Activated naive CD8-positive, alpha-beta T cell treated with anti-CD3 and anti-CD28 coated beads, Interleukin-2, amount 10 ng/mL, durations not matched to agents 7 days and 5 days (primary cell): ENCODE data around the gene ATG2B. TPM values are rescaled to one million over a fixed set of nuclear protein-coding genes. Genes with fewer than 3 reads are reported as not detected.
A peak's percentile ranks its signal among the peaks of the same experiment; 100 is the strongest.

Experiments
- ATAC-seq: fragments of 150-1000 bp; cut with Tn5 transposase; one replicate; pipeline ENCODE4 v1.10.0; 2021; ENCODE audit warnings: low read depth, moderate library complexity
- POLR2A ChIA-PET: fragments of 350-600 bp; sonication (Branson Sonifier 250); formaldehyde crosslinking; loops from one replicate; lab custom pipeline; 2021; ENCODE audit warnings: antibody characterized with exemption; lab: Charles Lee
- DNase-seq: peaks from one replicate; pipeline ENCODE4 v3.0.0; 2021
- H3K27ac Mint-ChIP-seq: one replicate; pipeline ENCODE4 v1.8.0; 2022; ENCODE audit warnings: mild to moderate bottlenecking, mixed read lengths
- H3K27me3 Mint-ChIP-seq: one replicate; pipeline ENCODE4 v1.8.0; 2022; ENCODE audit warnings: mild to moderate bottlenecking, moderate library complexity, mixed read lengths
- H3K36me3 Mint-ChIP-seq: one replicate; pipeline ENCODE4 v1.8.0; 2021; ENCODE audit warnings: mild to moderate bottlenecking, mixed read lengths
- H3K4me1 Mint-ChIP-seq: one replicate; pipeline ENCODE4 v1.8.0; 2021; ENCODE audit warnings: mixed read lengths
- H3K4me3 Mint-ChIP-seq: one replicate; pipeline ENCODE4 v1.8.0; 2022; ENCODE audit warnings: mild to moderate bottlenecking, moderate library complexity, mixed read lengths
- H3K9me3 Mint-ChIP-seq: one replicate; pipeline ENCODE4 v1.8.0; 2021; ENCODE audit warnings: mixed read lengths
- total RNA-seq, 2 experiments: library from RNA; stranded (reverse); gene quantifications; one replicate each; pipeline ENCODE4 v1.2.3, GENCODE V29; 2021

Gene ATG2B, protein sequence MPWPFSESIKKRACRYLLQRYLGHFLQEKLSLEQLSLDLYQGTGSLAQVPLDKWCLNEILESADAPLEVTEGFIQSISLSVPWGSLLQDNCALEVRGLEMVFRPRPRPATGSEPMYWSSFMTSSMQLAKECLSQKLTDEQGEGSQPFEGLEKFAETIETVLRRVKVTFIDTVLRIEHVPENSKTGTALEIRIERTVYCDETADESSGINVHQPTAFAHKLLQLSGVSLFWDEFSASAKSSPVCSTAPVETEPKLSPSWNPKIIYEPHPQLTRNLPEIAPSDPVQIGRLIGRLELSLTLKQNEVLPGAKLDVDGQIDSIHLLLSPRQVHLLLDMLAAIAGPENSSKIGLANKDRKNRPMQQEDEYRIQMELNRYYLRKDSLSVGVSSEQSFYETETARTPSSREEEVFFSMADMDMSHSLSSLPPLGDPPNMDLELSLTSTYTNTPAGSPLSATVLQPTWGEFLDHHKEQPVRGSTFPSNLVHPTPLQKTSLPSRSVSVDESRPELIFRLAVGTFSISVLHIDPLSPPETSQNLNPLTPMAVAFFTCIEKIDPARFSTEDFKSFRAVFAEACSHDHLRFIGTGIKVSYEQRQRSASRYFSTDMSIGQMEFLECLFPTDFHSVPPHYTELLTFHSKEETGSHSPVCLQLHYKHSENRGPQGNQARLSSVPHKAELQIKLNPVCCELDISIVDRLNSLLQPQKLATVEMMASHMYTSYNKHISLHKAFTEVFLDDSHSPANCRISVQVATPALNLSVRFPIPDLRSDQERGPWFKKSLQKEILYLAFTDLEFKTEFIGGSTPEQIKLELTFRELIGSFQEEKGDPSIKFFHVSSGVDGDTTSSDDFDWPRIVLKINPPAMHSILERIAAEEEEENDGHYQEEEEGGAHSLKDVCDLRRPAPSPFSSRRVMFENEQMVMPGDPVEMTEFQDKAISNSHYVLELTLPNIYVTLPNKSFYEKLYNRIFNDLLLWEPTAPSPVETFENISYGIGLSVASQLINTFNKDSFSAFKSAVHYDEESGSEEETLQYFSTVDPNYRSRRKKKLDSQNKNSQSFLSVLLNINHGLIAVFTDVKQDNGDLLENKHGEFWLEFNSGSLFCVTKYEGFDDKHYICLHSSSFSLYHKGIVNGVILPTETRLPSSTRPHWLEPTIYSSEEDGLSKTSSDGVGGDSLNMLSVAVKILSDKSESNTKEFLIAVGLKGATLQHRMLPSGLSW (N-terminal part only)
- 10 to 100 TPM; 15.9 to 19.7 TPM for total RNA-seq

DNA sequence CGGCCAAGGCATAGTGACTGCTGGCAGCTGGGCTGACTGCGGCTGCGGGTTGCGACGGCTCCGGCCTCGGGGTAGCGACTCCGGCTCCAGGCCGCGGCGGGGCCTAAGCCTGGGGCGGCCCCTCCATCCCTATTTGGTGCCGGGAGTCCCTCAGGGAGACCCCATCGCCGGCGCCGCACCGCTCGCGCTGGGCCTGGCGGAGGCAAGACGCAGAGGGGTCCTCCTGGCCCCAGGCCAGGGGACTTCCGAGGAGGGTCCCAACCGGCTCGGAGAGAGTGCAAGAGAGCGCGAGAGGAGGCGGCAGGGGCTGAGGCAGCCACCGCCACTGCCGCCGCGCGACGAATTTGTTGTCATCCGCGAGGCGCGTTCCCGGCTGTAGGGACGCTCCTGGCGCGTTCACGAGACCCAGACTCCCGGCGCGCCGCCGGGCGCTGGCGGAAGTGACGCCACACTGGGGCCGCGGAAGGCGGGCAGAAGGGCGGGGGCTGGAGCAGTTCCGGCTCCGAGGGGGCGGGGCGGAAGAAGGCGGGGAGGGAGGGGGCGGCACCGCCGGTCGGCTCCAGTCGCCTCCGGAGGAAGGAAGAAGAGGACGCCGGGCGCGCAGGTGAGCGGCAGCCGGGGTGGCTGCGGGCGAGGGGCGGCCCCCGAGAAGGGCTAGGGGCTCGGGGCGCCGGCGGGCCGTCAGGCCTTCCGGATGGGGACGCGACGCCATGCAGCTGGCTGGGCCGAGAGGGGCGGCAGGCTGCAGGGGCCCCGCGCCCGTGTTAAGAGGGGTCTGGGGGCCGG, at the start of gene ATG2B, which contains the start of gene GSKIP:
TSS of gene ATG2B (minus strand) at position 377 of the 786 bp plus-strand sequence. CDS start at position 12, 365 bp downstream.
TSS of gene GSKIP (plus strand) at position 562 of the 786 bp plus-strand sequence. CDS start 18,722 bp downstream, outside the sequence.
- no peaks in the 10 kb centered on the region for H3K27me3 Mint-ChIP-seq
- H3K4me1 Mint-ChIP-seq = peaks cover 39% of the 10 kb centered on the region
- POLR2A ChIA-PET = interaction anchor here (1.4 kb wide), 1 partner anchor 28 kb away, joined by 3 read pairs; no protein-coding TSS in a partner anchor
- ATAC-seq (peak; percentile 78), DNase-seq (peak; percentile 99)
- peaks cover under 1% of the 10 kb centered on the region for H3K36me3 Mint-ChIP-seq
- no peaks in the 10 kb centered on the region for H3K9me3 Mint-ChIP-seq
- H3K4me3 Mint-ChIP-seq = peak within 1 kb of the TSS; percentile 86
- peak within 1 kb of the TSS; percentile 76 for H3K27ac Mint-ChIP-seq

DNA sequence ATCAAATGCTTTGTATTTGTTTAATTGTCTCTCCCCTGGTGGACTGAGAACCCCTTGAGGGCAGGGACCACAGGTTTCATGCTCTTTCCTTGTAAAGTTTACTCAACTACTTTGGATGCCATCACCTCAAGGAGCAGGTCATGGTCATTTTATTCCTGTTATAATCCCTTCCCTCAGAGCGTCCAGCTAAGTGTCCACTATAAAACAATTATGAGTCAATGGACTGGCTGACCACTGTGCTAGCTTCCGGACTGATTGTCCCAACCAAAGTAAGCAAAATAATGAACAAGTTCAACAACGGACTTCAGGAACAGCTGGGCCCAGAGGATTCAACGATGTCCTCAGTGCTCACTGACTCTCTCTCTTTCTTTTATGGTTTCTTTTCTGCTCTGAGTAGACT, 47.0 kb upstream of the ATG2B start:
- Mint-ChIP-seq H3K27me3 (peaks cover 2% of the 10 kb centered on the region), H3K36me3 (no peaks in the 10 kb centered on the region), H3K4me3 (no peak overlapping the region), H3K4me1 (peaks cover 8% of the 10 kb centered on the region), H3K27ac (no peak overlapping the region), H3K9me3 (no peaks in the 10 kb centered on the region)
- POLR2A ChIA-PET = no interaction called here
- DNase-seq = no peak
- no peak for ATAC-seq

DNA sequence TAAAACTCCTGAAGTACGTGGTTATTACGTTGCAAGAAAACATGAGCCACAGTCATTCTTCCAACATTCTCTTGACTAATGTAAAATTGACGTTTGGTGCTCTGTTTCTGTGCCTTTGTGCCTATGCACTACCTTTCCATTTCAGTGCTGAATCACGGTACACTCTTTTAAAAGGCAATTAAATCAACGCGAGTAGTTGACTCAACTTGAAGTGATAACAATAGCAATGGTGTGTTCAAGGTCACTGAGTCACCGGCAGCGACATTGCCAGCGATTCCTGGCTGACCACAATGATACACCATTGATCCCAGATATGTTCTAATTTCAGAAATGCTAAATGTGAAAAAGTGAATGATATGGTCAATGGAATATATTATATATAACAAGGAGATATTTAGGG, 46.6 kb upstream of the ATG2B start:
- no peak overlapping the region for H3K27ac Mint-ChIP-seq
- no peak overlapping the region for H3K4me3 Mint-ChIP-seq
- H3K4me1 Mint-ChIP-seq = peaks cover 8% of the 10 kb centered on the region
- H3K9me3 Mint-ChIP-seq = no peaks in the 10 kb centered on the region
- H3K36me3 Mint-ChIP-seq = no peaks in the 10 kb centered on the region
- peaks cover 2% of the 10 kb centered on the region for H3K27me3 Mint-ChIP-seq
- ATAC-seq (no peak), DNase-seq (no peak)
- POLR2A ChIA-PET = no interaction called here

DNA sequence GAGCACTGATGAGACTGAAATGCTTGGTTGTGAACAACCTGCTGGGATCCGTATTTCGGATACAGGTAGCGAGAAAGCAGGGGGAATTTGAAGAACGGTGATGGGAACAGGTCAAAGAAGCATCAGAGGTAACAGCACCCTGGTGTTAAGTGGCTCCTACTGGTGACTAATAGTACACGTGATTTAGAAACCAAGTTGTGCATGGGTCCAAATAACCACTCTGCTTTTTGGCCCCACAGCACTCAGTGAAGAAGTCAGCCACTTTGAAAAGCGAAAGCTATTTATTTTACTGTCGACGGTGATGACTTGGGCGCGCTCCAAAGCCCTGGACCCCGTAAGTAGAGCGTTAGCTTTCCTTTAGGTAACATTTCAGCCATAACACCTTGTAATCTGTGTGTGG, 45.5 kb upstream of the ATG2B start:
- DNase-seq (no peak), ATAC-seq (no peak)
- Mint-ChIP-seq H3K9me3 (no peaks in the 10 kb centered on the region), H3K27me3 (peaks cover 2% of the 10 kb centered on the region), H3K4me3 (no peak overlapping the region), H3K27ac (no peak overlapping the region), H3K4me1 (peaks cover 8% of the 10 kb centered on the region), H3K36me3 (no peaks in the 10 kb centered on the region)
- POLR2A ChIA-PET = interaction anchor here (0.5 kb wide), 1 partner anchor 40 kb away, joined by 4 read pairs; no protein-coding TSS in a partner anchor

DNA sequence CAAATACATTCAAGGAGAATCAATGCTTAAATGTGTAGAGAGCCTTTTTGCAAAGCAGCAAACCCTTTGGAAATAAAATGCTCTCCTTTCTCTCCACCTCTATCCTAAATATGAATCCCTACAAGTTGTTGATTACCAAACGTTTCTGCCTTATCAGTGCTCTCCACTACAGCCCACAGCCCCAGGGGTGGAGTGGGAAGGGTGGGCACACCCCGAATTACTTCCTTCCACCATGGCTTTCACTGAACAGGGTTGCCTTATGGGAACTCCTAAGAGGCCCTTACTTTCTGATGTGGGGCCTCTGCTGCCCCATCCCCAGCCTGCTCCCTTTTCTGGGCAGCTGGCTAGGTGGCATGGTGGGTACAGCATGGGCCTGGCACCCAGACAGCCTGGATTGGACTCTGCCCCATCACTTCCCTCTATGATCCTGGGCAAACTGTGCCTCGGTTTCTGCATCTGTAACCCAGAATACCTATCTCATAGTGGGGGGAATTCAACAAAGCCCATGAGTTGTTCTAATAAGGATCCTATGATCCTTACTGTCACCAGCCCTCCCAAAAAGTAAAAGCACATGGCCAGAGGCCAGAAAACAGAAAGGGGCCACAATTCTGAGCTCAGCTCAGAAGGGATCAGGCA, 44.9 kb upstream of the ATG2B start:
- ATAC-seq (no peak), DNase-seq (no peak)
- Mint-ChIP-seq H3K27ac (no peak overlapping the region), H3K36me3 (no peaks in the 10 kb centered on the region), H3K4me1 (peaks cover 8% of the 10 kb centered on the region), H3K27me3 (peaks cover 2% of the 10 kb centered on the region), H3K9me3 (no peaks in the 10 kb centered on the region), H3K4me3 (no peak overlapping the region)
- POLR2A ChIA-PET = no interaction called here

DNA sequence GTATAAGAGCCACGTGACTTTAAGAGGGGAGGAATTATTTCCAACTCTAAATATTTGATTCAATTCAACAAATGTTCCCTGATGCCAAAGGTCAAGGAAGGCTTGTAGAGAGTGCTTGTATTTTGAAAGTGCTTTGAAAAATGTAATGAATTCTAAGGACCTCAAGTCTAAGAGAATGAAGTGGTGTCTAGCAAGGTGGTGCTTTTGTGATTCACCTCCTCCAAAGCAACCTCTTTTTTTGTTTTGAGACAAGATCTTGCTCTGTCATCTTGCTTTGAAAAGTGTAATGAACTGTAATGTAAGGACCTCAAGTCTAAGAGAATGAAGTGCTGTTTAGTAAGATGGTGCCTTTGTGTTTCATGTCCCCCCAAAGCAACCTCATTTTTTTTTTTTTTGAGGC, 42.5 kb upstream of the ATG2B start:
- peaks cover 2% of the 10 kb centered on the region for H3K27me3 Mint-ChIP-seq
- ATAC-seq = no peak
- no peak for DNase-seq
- no peak overlapping the region for H3K4me3 Mint-ChIP-seq
- no peaks in the 10 kb centered on the region for H3K9me3 Mint-ChIP-seq
- POLR2A ChIA-PET = no interaction called here
- H3K27ac Mint-ChIP-seq = no peak overlapping the region
- H3K36me3 Mint-ChIP-seq = no peaks in the 10 kb centered on the region
- peaks cover 7% of the 10 kb centered on the region for H3K4me1 Mint-ChIP-seq

DNA sequence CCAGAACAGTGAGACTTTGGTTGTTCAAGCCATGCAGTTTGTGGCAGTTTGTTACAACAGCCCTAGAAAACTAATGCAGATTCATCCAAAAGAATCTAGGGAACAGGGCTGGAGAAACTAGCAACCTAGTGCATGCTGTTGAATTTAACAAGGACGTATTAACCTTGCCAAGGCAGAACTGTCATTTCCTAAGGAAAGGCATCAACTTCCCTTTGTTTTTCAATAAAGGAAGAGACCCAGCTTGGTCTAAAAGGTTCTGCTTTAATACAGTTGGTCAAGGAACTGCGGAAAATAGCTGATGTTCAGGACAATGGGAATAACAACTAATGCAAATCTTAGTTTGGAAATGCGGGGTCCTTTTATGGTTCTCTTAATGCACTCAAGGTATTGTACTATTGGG, 40.3 kb upstream of the ATG2B start:
- Mint-ChIP-seq H3K36me3 (no peaks in the 10 kb centered on the region), H3K4me1 (peaks cover 3% of the 10 kb centered on the region), H3K4me3 (no peak overlapping the region), H3K27me3 (peaks cover 4% of the 10 kb centered on the region), H3K27ac (no peak overlapping the region), H3K9me3 (no peaks in the 10 kb centered on the region)
- POLR2A ChIA-PET = no interaction called here
- DNase-seq = no peak
- no peak for ATAC-seq

DNA sequence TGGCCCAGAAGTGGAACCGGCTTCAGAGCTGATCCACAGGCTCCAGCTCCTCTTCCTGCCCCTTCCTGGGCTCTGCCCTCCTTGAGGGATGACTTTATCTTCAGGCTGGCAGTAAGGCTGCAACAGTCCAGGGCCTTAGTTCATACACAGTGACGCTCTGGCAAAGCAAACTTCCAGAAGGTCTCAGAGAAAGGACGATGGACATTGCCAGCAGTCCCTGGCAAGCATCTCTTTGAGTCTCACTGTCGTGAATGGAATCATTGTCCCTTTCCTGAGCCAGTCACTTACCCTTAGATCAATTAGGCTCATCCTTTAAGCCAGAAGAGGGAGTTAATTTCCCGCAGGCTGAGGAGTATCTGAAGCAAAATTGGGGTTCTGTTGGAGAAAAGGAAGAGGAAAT, 37.4 kb upstream of the ATG2B start:
- H3K27me3 Mint-ChIP-seq = peaks cover 2% of the 10 kb centered on the region
- H3K36me3 Mint-ChIP-seq = no peaks in the 10 kb centered on the region
- no peaks in the 10 kb centered on the region for H3K4me1 Mint-ChIP-seq
- POLR2A ChIA-PET = no interaction called here
- no peak overlapping the region for H3K27ac Mint-ChIP-seq
- DNase-seq (no peak), ATAC-seq (no peak)
- H3K9me3 Mint-ChIP-seq = no peaks in the 10 kb centered on the region
- H3K4me3 Mint-ChIP-seq = no peak overlapping the region

DNA sequence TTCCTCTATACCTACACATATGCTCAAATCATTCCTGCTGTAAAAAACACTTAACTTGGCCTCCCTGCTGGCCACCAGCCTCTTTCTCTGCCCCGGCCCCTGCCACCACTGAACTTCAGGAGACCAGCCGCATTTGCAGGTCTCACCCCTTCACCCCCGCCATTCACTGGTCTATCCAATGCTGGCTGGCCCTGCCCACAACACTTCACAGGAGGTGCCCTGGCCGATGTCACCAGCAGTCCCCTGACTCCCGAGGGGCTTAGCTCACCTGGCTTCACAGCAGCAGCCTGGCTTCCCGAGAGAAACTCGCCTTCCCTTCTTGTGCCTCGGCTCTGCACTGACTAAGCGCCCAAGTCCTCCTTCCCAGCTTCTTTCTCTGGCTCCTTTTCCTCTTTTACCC, 36.3 kb upstream of the ATG2B start:
- Mint-ChIP-seq H3K9me3 (no peaks in the 10 kb centered on the region), H3K27ac (no peak overlapping the region), H3K4me3 (no peak overlapping the region), H3K27me3 (peaks cover 2% of the 10 kb centered on the region), H3K4me1 (no peaks in the 10 kb centered on the region), H3K36me3 (no peaks in the 10 kb centered on the region)
- ATAC-seq (no peak), DNase-seq (no peak)
- POLR2A ChIA-PET = no interaction called here

DNA sequence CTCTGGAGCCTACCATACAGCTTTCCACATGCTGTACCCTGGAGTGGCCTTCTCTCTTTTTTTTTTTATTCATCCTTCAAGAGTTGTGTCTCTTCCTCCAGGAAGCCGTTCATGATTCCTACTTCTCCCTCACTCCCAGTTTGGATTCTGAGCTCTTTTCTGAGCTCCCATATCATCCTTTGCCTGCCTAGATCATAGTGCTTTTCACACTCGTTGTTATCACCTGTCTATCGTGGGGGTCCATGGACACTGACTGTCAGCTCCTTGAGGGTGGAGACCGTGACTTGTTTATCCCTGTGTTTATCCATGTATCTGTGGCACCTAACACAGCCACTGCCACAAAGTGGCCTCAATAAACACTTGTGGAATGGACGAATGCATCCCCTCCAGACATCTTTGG, 35.8 kb upstream of the ATG2B start:
- Mint-ChIP-seq H3K4me3 (no peak overlapping the region), H3K36me3 (no peaks in the 10 kb centered on the region), H3K4me1 (no peaks in the 10 kb centered on the region), H3K27me3 (peaks cover 2% of the 10 kb centered on the region), H3K9me3 (no peaks in the 10 kb centered on the region), H3K27ac (no peak overlapping the region)
- no peak for ATAC-seq
- POLR2A ChIA-PET = no interaction called here
- no peak for DNase-seq

DNA sequence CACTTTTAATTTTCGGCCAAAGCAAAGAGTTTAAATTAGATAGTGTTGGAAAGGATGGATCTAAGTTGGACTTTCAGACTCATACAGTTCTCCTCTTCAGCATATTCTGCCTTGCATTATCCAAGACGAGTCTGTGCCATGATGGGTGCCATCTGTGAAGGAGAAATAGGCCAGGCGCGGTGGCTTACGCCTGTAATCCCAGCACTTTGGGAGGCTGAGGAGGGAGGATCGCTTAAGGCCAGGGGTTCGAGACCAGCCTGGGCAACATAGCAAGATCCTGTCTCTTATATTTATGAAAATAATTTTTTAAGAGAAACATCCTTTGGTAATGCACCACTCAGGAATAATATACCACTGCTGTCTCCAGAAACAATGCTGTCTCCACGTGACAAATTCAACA, 35.3 kb upstream of the ATG2B start:
- ATAC-seq = no peak
- Mint-ChIP-seq H3K36me3 (no peaks in the 10 kb centered on the region), H3K9me3 (no peaks in the 10 kb centered on the region), H3K4me3 (no peak overlapping the region), H3K27me3 (peaks cover 3% of the 10 kb centered on the region), H3K27ac (no peak overlapping the region), H3K4me1 (no peaks in the 10 kb centered on the region)
- DNase-seq = no peak
- POLR2A ChIA-PET = no interaction called here
